Tongue (tissue), 2 donors: ENCODE measurements around the gene INSR. TPM values are rescaled to one million over a fixed set of nuclear protein-coding genes. Genes with fewer than 3 reads are reported as not detected.
A peak's percentile ranks its signal among the peaks of the same experiment; 100 is the strongest.
"Not testable (repeated sequence)": the region's sequence is repeated elsewhere in the genome, so short reads cannot be mapped to it uniquely, and the experiment has no call there.

Source experiments
- DNase-seq: peaks from one replicate; pipeline ENCODE4 v3.0.0-alpha.2; 2015
- total RNA-seq: library from RNA; depleted of rRNA; stranded (reverse); fragments of >200 nt; gene quantifications from one replicate; pipeline ENCODE4 v1.2.3, GENCODE V29; 2014

The INSR gene
- total RNA-seq: 54.2 TPM

GRCh38 chr19:7293762-7294557, at the start of gene INSR:
Gene INSR, minus strand, starts transcription at chr19:7294414. Its CDS starts 523 bp downstream, at chr19:7293891.
- DNase-seq: peak; percentile 96

GRCh38 chr19:7342143-7342542, 47.9 kb upstream of the INSR start:
- no peak for DNase-seq

- peak; percentile 92 for DNase-seq
These were observed 47.0 kb upstream of the INSR start for GRCh38 chr19:7340959-7341837.

GRCh38 chr19:7337380-7338194, 43.4 kb upstream of the INSR start:
- no peak for DNase-seq

- no peak for DNase-seq
These were observed 42.2 kb upstream of the INSR start for GRCh38 chr19:7336321-7336973.

GRCh38 chr19:7333198-7334118, 39.2 kb upstream of the INSR start:
- peak; percentile 12 for DNase-seq

GRCh38 chr19:7331446-7331845, 37.2 kb upstream of the INSR start:
- DNase-seq: no peak

- no peak for DNase-seq
These were observed 34.4 kb upstream of the INSR start for GRCh38 chr19:7328647-7329046.

GRCh38 chr19:7327802-7328201, 33.6 kb upstream of the INSR start:
- DNase-seq: no peak

- DNase-seq: no peak
These were observed 32.1 kb upstream of the INSR start for GRCh38 chr19:7326105-7326877.

- no peak for DNase-seq
These were observed 24.0 kb upstream of the INSR start for GRCh38 chr19:7318176-7318575.

GRCh38 chr19:7312816-7313215, 18.6 kb upstream of the INSR start:
- DNase-seq: no peak

GRCh38 chr19:7311911-7312310, 17.7 kb upstream of the INSR start:
- no peak for DNase-seq

- not testable (repeated sequence) for DNase-seq
These were observed 14.1 kb upstream of the INSR start for GRCh38 chr19:7308327-7308726.

- DNase-seq: no peak
These were observed 13.5 kb upstream of the INSR start for GRCh38 chr19:7307590-7308218.

- no peak for DNase-seq
These were observed 10.0 kb upstream of the INSR start for GRCh38 chr19:7304200-7304599.

- no peak for DNase-seq
These were observed 9.3 kb upstream of the INSR start for GRCh38 chr19:7303470-7303869.

GRCh38 chr19:7301525-7301924, 7.3 kb upstream of the INSR start:
- DNase-seq: no peak

- DNase-seq: no peak
These were observed 3.5 kb upstream of the INSR start for GRCh38 chr19:7297742-7298141.
